ENCODE measurements around the gene AOPEP. TPM values are rescaled to one million over a fixed set of nuclear protein-coding genes. Genes with fewer than 3 reads are reported as not detected.
A peak's percentile ranks its signal among the peaks of the same experiment; 100 is the strongest.

AOPEP gene
- total RNA-seq, 1 experiment from 2014 or later = 14.4 TPM

DNA sequence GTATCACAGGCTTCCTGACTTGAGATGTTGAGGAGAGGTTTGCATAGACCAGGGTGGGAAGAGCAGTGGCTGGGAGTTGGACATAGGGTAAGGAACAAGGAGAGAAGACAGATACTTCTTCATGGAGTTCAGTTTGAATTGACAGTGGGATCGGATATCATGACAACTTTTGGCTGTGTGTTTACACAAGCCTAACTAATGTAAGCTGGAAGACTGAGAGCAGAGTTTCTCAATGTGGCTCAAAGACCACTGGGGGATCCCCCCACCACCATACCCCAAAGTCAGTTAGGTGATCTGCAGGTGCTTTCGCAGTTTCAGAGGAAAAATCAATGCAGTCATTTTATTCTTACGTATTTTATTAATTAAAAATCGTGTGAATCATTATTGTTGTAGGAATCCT lies 125.9 kb downstream of the AOPEP start:
- no peaks in the 10 kb centered on the region for H3K27me3 Mint-ChIP-seq (ENCODE audit: low read depth)
- no peak overlapping the region for H3K27ac Mint-ChIP-seq
- ATAC-seq = no peak
- peaks cover 3% of the 10 kb centered on the region; the same call in 1 of the 2 replicates for H3K4me1 Mint-ChIP-seq
- no peaks in the 10 kb centered on the region for H3K36me3 Mint-ChIP-seq
- no peak overlapping the region for H3K4me3 Mint-ChIP-seq
- no peak for TF ChIP-seq ZNF512 (CRISPR knock-in tag; IDR thresholded peaks at IDR 0.05; ENCODE audit: borderline replicate concordance)
- no peak for TF ChIP-seq ZBTB43 (CRISPR knock-in tag; IDR thresholded peaks at IDR 0.05)
- TF ChIP-seq GRHL2 (CRISPR knock-in tag; IDR thresholded peaks at IDR 0.05; ENCODE audit: insufficient replicate concordance, severe bottlenecking) = no peak
- TF ChIP-seq MYBL2 (CRISPR knock-in tag; IDR thresholded peaks at IDR 0.05) = no peak
- TF ChIP-seq, protein P1, sequence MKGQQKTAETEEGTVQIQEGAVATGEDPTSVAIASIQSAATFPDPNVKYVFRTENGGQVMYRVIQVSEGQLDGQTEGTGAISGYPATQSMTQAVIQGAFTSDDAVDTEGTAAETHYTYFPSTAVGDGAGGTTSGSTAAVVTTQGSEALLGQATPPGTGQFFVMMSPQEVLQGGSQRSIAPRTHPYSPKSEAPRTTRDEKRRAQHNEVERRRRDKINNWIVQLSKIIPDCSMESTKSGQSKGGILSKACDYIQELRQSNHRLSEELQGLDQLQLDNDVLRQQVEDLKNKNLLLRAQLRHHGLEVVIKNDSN (CRISPR knock-in tag; IDR thresholded peaks at IDR 0.05) = no peak
- no peak for TF ChIP-seq ZNF396 (CRISPR knock-in tag; IDR thresholded peaks at IDR 0.05; ENCODE audit: borderline replicate concordance)
- TF ChIP-seq FOXJ3 (CRISPR knock-in tag; IDR thresholded peaks at IDR 0.05; ENCODE audit: borderline replicate concordance) = no peak
- TF ChIP-seq ZNF416 (CRISPR knock-in tag; IDR thresholded peaks at IDR 0.05) = no peak
- TF ChIP-seq HMGA2 (CRISPR knock-in tag; IDR thresholded peaks at IDR 0.05) = no peak
- no peak for TF ChIP-seq TEAD4 (CRISPR knock-in tag; IDR thresholded peaks at IDR 0.05)
- H3K9me3 Mint-ChIP-seq = no peaks in the 10 kb centered on the region
- DNase-seq (ENCODE audit: low spot score) = no peak
- ChIA-PET POLR2A (no interaction called here), CTCF (no interaction called here)

GRCh38 chr9:94853887-94854286 lies 127.4 kb downstream of the AOPEP start:
- no peak overlapping the region for H3K27ac Mint-ChIP-seq
- ChIA-PET CTCF (no interaction called here), POLR2A (no interaction called here)
- peaks cover 7% of the 10 kb centered on the region for H3K9me3 Mint-ChIP-seq
- peaks cover 5% of the 10 kb centered on the region for H3K36me3 Mint-ChIP-seq
- peaks cover 3% of the 10 kb centered on the region; the same call in 1 of the 2 replicates for H3K4me1 Mint-ChIP-seq
- H3K27me3 Mint-ChIP-seq (ENCODE audit: low read depth) = no peaks in the 10 kb centered on the region
- H3K4me3 Mint-ChIP-seq = no peak overlapping the region
- DNase-seq (ENCODE audit: low spot score) = no peak
- TF ChIP-seq ZNF121 (CRISPR knock-in tag; IDR thresholded peaks at IDR 0.05) (no peak), NR1H2 (CRISPR knock-in tag; IDR thresholded peaks at IDR 0.05) (no peak), ZNF232 (CRISPR knock-in tag; IDR thresholded peaks at IDR 0.05) (no peak), GABPB1 (CRISPR knock-in tag; IDR thresholded peaks at IDR 0.05) (0 out of 2 replicates have a peak, but pooled peaks have one; percentile 10)
- TF ChIP-seq, protein P2, sequence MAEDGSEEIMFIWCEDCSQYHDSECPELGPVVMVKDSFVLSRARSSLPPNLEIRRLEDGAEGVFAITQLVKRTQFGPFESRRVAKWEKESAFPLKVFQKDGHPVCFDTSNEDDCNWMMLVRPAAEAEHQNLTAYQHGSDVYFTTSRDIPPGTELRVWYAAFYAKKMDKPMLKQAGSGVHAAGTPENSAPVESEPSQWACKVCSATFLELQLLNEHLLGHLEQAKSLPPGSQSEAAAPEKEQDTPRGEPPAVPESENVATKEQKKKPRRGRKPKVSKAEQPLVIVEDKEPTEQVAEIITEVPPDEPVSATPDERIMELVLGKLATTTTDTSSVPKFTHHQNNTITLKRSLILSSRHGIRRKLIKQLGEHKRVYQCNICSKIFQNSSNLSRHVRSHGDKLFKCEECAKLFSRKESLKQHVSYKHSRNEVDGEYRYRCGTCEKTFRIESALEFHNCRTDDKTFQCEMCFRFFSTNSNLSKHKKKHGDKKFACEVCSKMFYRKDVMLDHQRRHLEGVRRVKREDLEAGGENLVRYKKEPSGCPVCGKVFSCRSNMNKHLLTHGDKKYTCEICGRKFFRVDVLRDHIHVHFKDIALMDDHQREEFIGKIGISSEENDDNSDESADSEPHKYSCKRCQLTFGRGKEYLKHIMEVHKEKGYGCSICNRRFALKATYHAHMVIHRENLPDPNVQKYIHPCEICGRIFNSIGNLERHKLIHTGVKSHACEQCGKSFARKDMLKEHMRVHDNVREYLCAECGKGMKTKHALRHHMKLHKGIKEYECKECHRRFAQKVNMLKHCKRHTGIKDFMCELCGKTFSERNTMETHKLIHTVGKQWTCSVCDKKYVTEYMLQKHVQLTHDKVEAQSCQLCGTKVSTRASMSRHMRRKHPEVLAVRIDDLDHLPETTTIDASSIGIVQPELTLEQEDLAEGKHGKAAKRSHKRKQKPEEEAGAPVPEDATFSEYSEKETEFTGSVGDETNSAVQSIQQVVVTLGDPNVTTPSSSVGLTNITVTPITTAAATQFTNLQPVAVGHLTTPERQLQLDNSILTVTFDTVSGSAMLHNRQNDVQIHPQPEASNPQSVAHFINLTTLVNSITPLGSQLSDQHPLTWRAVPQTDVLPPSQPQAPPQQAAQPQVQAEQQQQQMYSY (CRISPR knock-in tag; IDR thresholded peaks at IDR 0.05) = no peak
- TF ChIP-seq, protein P3, sequence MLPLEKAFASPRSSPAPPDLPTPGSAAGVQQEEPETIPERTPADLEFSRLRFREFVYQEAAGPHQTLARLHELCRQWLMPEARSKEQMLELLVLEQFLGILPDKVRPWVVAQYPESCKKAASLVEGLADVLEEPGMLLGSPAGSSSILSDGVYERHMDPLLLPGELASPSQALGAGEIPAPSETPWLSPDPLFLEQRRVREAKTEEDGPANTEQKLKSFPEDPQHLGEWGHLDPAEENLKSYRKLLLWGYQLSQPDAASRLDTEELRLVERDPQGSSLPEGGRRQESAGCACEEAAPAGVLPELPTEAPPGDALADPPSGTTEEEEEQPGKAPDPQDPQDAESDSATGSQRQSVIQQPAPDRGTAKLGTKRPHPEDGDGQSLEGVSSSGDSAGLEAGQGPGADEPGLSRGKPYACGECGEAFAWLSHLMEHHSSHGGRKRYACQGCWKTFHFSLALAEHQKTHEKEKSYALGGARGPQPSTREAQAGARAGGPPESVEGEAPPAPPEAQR (CRISPR knock-in tag; IDR thresholded peaks at IDR 0.05) = no peak
- no peak for ATAC-seq

Data from WTC11 (cell line).